ENCODE measurements around the gene MAPKAP1. TPM values are rescaled to one million over a fixed set of nuclear protein-coding genes. Genes with fewer than 3 reads are reported as not detected.

MAPKAP1 gene
- total RNA-seq, 1 experiment from 2014 or later, result 147 TPM

DNA sequence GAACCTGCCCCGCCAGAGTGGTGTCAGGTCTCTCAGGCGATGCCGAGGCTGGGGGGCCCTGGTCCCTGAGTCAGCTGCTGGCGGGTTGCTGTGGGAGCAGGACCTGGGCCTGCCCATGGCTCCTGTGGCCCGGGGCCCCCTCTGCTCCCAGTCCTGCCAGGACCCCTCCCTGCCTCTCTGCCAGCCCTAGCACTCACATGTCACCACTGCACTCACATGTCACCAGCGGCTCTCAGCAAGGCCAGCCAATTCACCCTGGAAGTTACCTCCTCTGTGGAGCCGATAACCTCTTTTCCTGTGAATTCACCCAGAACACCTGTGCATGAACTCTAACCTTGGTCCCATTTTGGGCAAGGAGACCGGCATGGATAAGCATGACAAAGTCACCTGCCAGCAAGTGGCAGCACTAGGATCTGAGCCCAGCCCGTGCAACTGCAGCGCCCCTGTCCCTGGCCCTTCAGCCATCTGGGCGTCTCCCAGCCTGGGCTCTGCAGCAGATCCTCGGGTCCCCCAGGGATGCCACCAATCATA lies 275.2 kb downstream of the MAPKAP1 start:
- DNase-seq (ENCODE audit: low read depth), result no peak

DNA sequence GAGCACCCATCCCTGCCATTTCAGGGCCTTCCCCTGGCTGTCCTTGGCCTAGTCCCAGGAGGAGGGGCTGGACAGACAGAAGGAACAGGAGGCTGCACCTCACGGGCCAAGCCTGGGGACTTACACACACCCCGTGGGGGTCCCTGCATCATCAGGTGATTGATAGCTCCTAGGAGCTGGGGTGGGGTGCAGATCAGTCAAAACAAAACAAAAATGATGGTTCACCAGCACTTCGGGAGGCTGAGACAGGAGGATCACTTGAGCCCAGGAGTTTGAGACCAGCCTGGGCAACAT lies 276.0 kb downstream of the MAPKAP1 start:
- no peak for DNase-seq (ENCODE audit: low read depth)

DNA sequence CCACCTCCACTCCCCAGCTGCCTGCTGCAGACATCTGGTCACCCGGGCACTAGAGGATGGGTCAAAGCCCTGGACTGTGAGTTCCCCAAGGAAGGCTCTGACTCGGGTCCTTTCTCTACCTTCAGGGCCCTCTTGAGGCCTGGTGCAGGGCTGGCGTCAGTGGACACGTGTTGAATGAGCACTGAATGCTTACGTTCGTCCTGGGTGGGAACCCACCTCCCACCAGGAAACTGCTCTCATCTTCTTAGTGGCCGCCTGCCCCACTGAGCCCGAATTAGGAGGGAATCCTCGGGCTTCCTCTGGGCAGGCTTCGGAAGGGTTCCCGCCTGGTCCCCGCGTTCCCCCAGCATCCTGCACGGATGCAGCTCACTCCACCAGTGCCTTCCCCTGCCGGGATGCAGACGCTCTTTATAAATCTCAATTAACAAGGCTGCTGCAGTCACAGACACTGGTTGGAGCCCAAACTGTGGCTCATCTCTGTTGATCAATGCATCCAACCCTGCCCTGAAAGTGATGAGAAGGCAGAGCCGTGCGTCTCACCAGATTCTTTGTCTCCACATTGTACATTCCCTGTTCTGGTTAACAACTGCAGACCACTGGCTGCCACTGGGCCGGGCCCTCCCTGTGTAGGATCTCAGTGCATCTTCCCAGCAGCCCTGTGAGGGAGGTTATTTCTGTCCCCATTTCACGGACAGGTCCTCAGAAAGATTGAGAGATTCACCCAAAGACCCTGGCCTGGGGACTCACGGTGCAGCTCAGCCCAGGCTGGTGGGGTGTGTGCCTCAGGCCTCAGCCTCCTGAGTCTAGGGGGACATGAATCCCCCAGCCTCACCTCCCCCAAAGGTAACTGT lies 276.6 kb downstream of the MAPKAP1 start:
- no peak for DNase-seq (ENCODE audit: low read depth)

DNA sequence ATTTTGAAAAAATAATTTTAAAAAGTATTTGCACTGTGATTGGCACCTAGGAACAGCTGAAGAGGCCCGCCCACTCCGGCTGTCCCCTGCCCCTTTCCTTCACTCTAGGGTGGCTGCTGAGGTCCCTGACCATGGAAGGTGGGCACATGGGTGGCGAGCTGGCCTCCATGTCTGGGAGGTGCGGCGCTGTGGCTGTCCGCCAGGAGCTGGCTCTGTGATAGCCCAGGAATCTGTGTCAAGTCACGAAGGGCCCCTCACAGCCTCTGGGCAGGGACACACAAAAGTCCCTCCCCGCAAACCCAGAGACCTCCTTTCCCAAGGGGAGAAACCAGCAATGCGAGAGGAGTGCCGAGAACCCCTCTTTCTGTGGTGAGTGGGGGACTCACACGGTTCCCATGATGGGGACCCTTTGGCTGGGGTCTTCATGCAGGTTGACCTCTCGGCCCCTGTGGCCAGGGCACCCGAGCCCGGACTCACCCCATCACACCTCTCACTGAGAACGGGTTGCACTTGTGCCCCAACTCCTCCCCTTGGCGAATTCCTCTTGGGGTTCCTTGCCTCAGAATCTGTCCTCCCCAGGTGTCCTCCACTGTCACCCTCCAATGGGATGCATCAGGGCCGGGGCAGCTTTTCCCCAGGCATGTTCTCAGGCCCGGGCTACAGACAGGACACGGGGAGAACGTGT lies 277.4 kb downstream of the MAPKAP1 start:
- no peak for DNase-seq (ENCODE audit: low read depth)

DNA sequence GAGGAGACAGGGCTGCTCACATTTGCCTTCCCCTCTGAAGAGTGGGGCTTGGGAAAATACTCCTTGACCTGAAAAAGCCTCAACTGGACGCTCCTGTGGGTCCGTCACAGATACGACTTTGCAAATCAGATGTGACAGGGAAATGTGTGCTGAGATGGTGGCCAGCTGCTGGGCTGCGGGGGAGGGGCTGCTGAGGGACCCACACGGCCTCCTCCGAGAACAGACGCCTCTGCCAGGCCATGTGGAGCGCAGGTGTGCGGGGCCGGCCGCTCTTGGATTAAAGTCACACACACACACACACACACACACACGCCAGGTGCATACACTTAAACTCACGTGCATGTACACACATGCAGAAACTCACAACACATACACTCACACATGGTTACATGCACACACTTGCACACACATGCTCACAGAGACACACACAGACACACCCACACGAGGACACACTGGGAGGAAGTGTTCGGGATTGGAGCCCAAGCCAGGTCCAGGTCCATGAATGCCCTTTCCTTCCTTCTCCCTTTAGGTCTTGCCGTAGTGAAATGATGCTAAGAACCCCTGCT lies 278.0 kb downstream of the MAPKAP1 start:
- DNase-seq (ENCODE audit: low read depth), result no peak

DNA sequence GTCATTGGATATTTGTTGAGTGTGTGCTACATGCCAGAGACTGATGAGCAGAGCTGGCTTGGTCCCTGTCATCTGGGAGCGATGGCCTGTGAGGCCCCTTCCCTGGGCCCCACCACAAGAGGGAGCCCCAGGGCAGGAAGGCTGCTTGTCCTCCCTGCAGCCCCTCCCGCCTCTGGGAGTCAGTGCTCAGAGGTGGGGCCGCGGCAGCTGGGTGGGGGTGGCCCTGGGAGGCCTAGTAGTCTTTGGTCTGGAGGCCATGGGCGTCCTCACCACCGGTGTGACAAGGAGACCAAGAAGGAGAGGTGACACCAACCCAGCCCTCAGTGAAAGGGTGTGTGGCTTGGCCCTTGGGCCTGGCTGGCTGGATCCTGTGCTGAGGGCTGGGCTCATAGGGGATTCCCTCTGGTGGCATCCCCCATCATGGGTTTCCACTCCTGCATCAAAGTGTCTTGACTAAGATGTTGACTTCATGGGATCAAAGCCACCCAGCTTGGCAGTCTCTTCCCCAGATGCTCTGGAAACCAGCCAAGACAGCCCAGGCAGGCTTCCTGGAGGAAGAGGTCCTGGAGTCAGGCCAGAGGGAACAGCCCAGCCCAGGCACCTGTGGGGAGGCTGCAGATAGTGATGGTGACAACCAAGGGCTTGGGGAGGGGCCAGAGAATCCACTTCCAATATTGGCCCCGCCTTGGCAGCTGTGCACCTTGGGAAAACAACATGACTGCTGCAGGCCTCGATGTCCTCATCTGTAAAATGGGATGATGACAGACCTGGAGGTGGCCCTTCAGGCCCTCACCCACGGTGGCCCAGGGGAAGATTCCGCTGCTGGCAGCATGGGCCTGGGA lies 278.7 kb downstream of the MAPKAP1 start:
- DNase-seq (ENCODE audit: low read depth), result peak; percentile 40

DNA sequence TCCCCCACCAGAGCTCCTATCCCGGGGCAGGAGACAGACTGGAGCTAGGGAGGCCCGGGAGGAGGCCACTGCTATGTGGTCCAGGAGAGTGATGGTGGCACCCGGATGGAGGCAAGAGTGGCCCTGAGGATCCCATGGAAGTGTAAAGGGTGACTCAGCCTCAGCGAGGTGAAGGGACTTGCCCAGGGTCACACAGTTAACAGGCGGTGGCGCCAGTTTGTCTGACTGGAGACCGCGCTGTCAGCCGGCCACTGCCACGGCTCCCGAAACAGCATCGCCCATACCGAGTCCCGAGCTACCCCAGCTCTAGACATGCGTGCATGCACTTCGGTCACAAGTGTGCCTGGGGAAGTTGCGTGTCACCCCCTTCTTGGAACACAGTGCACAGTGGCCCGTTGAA lies 279.5 kb downstream of the MAPKAP1 start:
- DNase-seq (ENCODE audit: low read depth), result no peak

DNA sequence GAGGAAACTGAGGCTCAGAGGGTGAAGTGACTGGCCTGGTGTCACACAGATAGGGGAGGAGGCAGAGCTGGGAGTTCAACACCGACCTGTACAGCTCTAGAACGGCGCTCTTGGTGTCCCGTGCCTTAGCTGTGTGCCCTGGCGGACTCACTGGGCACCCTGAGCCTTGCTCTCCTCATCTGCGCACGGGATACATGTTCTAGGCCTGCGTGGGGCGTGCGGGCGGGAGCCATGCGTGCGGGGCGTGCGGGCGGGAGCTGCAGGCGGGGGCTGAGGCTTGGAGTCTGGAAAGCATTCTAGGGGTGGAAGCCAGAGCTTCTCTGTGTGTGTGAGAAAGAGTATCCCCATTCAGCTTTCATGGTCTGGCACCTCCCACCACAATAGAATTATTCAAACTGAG lies 280.1 kb downstream of the MAPKAP1 start:
- DNase-seq (ENCODE audit: low read depth), result no peak

DNA sequence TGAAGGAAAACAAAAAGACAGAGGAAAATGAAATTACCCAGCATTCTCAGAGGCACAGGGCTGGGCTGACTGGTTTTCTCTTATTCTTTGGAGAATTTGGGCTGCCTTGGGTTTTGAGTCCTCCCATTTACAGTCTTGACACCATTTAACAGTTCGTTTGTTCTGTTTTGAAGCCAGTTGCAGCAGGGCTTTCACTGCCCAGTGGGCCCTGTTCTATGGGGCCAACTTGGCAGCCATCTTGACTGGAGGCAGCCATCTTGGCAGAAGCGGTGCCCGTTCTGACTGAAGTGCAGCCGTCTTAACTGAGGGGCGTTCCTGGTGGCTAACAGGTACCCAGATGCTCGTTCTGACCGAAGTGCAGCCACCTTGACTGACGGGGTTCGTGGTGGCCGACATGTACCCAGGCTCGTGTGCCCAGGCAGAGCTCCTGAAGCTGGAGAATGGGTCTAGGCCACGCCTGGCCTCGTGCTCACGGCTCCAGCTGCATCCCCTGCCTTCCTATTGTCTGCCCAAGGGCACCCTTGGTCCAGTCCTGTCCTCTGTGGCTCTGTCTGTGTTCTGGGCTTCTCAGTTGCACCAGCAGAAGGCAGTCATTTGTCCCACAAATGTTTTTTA lies 281.0 kb downstream of the MAPKAP1 start:
- no peak for DNase-seq (ENCODE audit: low read depth)

DNA sequence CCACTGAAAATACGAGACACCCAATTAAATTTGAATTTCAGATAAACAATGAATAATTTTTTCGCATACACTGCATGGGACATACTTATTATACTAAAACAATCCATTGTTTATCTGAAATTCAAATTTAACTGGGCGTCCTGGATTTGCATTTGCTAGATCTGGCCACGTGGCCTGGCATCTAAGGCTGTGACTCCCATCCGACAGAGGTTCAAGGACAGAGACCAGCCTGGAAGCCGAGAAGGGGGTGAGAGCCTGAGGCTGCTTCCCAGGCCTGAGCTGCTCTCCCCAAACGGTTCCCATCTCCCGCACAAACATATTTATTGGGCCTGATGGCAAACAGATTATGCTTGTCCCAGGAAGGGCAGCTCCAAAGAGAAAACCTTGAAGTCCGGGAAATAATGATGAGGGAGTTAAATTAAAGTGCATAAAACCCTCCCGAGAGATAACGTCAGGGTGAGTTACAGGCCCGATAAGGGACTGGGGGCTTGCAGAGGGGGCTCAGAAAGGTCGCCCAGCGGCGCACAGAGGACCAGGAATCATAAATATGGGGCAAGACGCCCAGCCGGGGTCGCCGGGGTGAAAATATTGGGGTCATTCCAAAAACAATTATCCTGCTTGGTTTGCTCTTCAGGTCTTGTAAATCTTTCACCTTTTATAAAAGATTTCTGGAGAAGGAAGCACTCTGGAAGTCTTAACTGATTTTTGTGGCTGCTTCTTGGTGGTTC lies 281.7 kb downstream of the MAPKAP1 start:
- DNase-seq (ENCODE audit: low read depth), result no peak

DNA sequence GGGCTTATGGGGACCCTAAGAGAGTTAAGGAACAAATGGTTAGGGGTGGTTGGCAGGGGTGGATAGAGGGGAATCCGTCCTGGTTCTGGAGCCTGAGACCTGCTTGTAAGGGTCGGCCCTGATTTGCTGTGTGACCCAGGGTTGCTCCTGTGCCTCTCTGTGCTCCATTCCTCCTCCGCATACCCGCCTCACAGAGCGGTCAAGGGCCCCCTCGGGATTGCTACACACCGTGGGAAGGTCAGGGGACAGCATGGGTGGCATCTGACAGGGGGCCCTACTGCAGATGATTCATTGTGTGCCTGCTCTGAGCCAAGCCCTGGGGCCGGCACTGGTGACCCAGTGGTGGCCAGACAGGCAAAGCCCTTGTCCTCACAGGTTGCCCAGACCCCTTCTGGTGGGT lies 283.0 kb downstream of the MAPKAP1 start:
- DNase-seq (ENCODE audit: low read depth), result no peak

DNA sequence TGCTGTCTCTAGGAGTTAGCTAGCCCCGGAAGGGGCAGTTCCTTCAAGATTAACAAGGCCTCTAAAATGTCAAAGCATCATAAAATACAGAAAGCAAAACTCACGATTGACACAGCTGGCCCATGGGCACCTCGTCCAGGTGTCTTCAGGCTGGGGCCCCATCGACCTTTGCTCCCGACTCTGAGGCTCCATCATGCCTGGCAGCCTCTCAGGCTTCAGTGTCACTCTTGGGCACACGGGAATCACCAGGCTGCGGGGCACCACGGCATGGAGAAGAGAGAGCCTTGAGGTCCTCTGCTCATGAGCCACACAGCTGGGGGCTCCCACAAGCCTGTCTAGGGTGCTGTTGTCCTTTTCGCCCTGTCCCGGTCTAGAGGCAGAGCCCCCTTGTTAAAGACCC lies 284.2 kb downstream of the MAPKAP1 start:
- no peak for DNase-seq (ENCODE audit: low read depth)

DNA sequence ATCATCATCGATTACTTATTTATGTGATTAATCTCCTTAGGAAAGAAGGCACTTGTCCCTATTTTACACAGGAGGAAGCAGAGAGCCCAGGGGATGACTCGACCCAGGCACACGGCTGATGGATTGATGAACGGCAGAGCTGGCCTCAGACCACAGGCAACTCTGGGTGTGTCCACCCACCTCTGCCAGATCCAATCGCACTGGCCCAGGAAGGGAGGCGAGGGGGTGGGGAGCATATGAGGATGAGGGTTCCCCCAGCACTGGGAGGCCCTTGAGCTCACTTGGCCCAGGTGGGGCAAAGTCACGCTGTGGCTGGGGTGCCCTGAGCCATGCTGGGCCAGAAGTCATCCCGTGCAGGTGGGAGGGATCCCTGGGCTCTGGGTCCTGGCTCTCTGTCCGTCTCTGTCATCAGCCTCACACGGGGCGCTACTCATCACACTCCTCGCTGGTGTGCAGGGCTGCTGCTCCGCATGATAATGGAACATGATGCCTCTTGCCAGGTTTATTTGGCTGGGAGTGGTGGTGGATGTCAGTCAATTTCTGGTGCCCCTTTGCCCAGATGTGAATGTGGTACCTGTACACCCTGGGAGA lies 285.3 kb downstream of the MAPKAP1 start:
- no peak for DNase-seq (ENCODE audit: low read depth)

DNA sequence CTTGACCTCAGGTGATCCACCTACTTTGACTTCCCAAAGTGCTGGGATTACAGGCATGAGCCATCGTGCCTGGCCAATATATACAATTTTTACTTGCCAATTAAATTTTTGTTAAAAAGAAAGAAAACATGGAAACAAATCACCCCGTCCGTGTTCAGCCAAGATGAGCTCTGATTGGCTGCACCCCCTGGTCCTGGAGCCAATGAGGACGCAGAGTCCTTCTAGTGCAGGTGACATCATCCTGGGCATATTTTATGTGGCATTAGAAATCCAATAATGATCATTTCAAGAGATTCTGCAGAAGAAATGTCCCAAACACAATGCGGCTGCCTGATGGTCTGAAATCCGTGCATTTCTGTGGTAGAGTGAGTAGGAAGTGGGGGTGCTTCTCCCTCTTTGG lies 285.8 kb downstream of the MAPKAP1 start:
- DNase-seq (ENCODE audit: low read depth), result no peak

DNA sequence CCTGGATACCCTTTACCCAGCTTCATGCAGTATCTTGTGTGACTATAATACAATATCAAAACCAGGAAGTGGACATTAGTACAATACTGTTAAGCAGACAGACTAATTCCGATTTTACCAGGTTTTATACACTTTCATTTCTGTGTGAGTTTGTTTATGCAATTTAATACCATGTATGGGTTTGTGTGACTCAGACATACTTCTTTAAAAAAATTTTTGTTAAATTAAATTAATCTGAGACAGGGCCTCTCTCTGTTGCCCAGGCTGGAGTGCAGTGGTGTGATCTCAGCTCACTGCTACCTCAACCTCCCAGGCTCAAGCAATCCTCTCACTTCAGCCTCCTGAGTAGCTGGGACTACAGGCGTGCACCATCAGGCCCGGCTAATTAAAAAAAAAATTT lies 288.6 kb downstream of the MAPKAP1 start:
- DNase-seq (ENCODE audit: low read depth), result no peak

DNA sequence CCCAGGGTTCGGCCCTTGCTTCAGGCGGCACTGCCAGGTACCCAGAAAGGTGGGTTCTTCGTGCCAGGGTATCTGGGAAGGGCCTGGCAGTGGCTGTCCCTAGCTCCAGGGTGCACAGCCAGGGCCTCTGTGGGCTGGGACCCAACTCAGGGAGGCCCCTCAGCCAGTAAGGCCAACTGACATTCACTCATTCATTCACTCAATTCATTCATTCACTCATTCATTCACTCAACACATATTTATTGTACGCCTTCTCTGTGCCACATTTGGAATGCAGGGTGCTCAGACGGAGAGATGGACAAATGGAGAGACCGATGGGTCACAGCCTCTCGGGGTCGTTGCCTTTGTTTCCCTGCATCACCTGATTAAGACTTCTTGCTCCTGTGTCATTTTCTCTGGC lies 290.5 kb downstream of the MAPKAP1 start:
- no peak for DNase-seq (ENCODE audit: low read depth)

DNA sequence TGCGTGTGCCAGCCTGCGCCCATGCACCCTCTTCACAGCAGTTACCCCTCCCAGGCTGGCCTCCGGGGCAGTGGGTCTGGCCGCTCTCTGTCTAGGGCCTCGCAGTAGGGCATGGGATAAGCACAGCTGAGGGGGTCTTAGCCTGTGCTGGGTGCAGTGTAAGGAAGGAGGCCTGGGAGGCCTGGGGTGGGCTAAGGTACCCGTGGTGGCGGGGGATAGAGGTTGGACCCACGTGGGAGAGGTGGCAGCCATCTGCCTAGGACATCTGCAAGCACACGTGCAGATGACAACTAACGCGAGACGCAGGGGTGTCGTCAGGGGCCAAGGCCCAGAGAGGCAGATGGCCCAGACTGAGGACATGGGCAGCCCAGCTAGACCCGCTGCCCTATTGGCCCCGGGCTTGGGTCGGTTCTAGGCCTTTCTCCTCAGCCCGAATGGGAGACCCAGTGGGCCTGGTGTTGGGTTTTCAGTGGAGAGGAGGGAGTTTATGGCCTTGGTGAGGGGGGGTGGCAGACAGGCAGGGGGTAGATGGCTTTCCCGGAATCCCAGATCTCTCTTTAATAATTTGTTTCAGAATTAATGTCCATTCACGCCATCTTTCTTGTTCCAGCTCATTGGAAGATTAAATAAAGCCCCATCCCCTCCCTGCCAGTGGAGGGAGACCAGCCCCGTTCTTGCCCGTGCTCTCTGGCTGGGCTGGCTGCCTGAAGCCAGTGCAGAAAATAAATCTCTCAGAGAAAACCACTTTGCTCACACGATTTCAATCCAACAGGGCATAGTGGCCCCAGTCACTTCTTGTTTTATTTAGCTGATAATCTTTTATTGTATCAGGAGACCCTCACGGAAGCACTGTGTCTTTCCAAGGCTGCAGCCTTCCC lies 291.2 kb downstream of the MAPKAP1 start:
- DNase-seq (ENCODE audit: low read depth), result no peak

DNA sequence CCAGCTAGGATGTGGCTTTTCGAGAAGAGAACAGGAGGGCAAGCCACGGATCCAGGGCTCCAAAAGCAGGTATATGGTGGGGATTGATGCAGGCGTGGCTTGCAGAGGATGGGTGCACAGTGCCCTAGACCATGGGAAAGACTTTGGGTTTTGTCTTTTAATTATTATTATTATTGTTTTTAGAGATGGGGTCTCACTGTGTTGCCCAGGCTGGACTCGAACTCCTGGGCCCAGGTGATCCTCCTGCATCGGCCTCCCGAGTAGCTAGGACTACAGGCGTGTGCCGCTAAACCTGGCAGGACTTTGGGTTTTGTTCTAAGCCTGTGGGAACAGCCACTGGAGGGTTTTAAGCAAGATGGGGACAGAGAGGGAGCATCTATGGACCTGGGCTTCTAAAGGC lies 293.4 kb downstream of the MAPKAP1 start:
- no peak for DNase-seq (ENCODE audit: low read depth)

DNA sequence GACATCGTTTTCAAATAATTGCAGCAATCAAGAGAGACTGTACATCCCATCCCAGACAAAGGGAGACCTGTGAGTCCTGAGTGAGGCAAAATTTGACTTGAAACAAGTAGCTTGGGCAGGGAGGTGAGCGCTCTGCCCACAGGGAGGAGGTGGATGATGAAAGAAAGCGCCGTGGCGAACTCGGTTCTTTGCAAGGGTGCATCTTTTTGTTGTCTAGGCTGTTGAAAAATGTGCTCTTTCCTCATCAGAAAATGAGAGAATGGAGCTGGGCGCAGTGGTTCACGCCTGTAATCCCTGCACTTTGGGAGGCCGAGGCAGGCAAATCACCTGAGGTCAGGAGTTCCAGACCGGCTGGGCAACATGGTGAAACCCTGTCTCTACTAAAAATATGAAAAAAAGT lies 294.8 kb downstream of the MAPKAP1 start:
- DNase-seq (ENCODE audit: low read depth), result no peak
